Heart right ventricle (tissue), 16 donors: ENCODE results near the gene FAM32A. TPM values are rescaled to one million over a fixed set of nuclear protein-coding genes. Genes with fewer than 3 reads are reported as not detected.

Experiments used
- ATAC-seq, 8 donors: fragments of 200-7000 bp; cut with Tn5 transposase; one replicate each; pipeline ENCODE4 v1.9.1; 2020; ENCODE audit warnings: mild to moderate bottlenecking in 8 of 8, moderate library complexity in 8 of 8, moderate number of reproducible peaks in 1 of 8
- DNase-seq, 2 donors: peaks; one replicate each; pipeline ENCODE4 v3.0.0-alpha.2; 2020
- H3K27ac ChIP-seq, 10 donors: fragments of 200-600 bp; sonication (generic) in 2 of 10; one replicate each; pipeline versions ENCODE4 v1.5.0 to v1.8.0; 2020 to 2022; ENCODE audit warnings: mild to moderate bottlenecking in 3 of 10
- H3K27me3 ChIP-seq, 7 donors: fragments of 200-600 bp; one replicate each; pipeline ENCODE4 v1.8.0; 2021 to 2022; ENCODE audit warnings: mild to moderate bottlenecking in 2 of 7
- H3K36me3 ChIP-seq, 9 donors: fragments of 200-600 bp; sonication (generic) in 1 of 9; one replicate each; pipeline versions ENCODE4 v1.5.0 to v1.8.0; 2020 to 2022; ENCODE audit warnings: mild to moderate bottlenecking in 2 of 9
- H3K4me1 ChIP-seq, 9 donors: fragments of 200-600 bp; sonication (generic) in 1 of 9; one replicate each; pipeline versions ENCODE4 v1.5.0 to v1.8.0; 2020 to 2022; ENCODE audit warnings: mild to moderate bottlenecking in 4 of 9
- H3K4me3 ChIP-seq, 10 donors: fragments of 200-600 bp; sonication (generic) in 2 of 10; one replicate each; pipeline versions ENCODE4 v1.5.0 to v1.8.0; 2020 to 2022; ENCODE audit warnings: mild to moderate bottlenecking in 7 of 10, moderate library complexity in 2 of 10
- H3K9me3 ChIP-seq, 11 donors: fragments of 200-600 bp in 10 of 11; sonication (generic) in 2 of 11; one replicate each; pipeline versions ENCODE4 v1.5.0 to v1.8.0; 2013 to 2022; ENCODE audit warnings: mild to moderate bottlenecking in 2 of 11, control low read depth in 1 of 11, moderate library complexity in 1 of 11
- WGBS, 2 donors: extraction: QIAGEN DNeasy Blood & Tissue Kit; methylation state at CpG; one replicate each; pipeline ENCODE4 v1.1.7; 2013; ENCODE audit warnings: inconsistent platforms in 1 of 2; 5-methylcytosine and 5-hydroxymethylcytosine counted together
- intact Hi-C, 10 donors: fragments of 100-400 bp; cut with DNase I; formaldehyde crosslinking; loops; one replicate each; pipeline versions ENCODE4 v1.11.1 to v1.14.2; 2022
- polyA plus RNA-seq, 2 donors: library from polyadenylated mRNA; stranded (reverse); fragments of 200-250 nt; gene quantifications; one replicate each; pipeline ENCODE4 v1.2.3, GENCODE V29; 2013
- total RNA-seq, 10 donors: library from RNA; stranded (reverse); fragmentation: NEBNext Ultra II Directional in 3 of 10; extraction: Animal tissue kit (Norgen Biotek cat#: 25700) in 3 of 10; gene quantifications; one replicate each; pipeline versions ENCODE4 v1.2.1 to v1.2.4, GENCODE V29; 2021 to 2023
- TF ChIP-seq, protein P1 (sequence below), 9 donors: fragments of 200-600 bp; sonication (generic) in 2 of 9; IDR thresholded peaks; one replicate each; pipeline versions ENCODE4 v1.5.0 to v1.8.0; 2021 to 2022; ENCODE audit warnings: antibody characterized with exemption in 9 of 9, mild to moderate bottlenecking in 5 of 9, moderate library complexity in 1 of 9
- donor health status: Arrhythmogenic right ventricular cardiomyopathy.
- donor health status: ischemic (EF 13 %, LVEDD 7.1; RV severe dilation, severe dysfunction).
- donor health status: healthy with polysubstance abuse.
- donor health status: DM: no; HTN: yes; CAD: no.
- donor health status: DM: no; HTN: no; CAD: no.
- donor health status: ischemic (EF 25% LVEDD 6.9; RV normal size, moderate dysfunction).
- donor health status: ischemic (EF 25% LVEDD 5.7; RV mildly dilated, moderate dysfunction).
- donor health status: healthy.
- donor health status: DM: yes; HTN: yes; CAD: no.
- donor health status: Ischemic cardiomyopathy.
- donor health status: ischemic (EF 35%, LVEDD 5.7; RV mildly dilated, moderate dysfunction).
- donor health status: nonischemic (EF 11% LVEDD 7.7; RV severe dilation, severe dysfunction).
- donor health status: DM: yes; HTN: yes; CAD: no.
- donor health status: PGD.
- donor health status: ischemic (EF 29% LVEDD 5.4; RV normal size, mild dysfunction).
- donor health status: nonischemic (EF 23%, LVEDD 6.1; RV moderate dilation, normal function).

Gene FAM32A
- total and polyA plus RNA-seq, 12 donors: 27.0 to 75.0 (median 34.3) TPM

DNA sequence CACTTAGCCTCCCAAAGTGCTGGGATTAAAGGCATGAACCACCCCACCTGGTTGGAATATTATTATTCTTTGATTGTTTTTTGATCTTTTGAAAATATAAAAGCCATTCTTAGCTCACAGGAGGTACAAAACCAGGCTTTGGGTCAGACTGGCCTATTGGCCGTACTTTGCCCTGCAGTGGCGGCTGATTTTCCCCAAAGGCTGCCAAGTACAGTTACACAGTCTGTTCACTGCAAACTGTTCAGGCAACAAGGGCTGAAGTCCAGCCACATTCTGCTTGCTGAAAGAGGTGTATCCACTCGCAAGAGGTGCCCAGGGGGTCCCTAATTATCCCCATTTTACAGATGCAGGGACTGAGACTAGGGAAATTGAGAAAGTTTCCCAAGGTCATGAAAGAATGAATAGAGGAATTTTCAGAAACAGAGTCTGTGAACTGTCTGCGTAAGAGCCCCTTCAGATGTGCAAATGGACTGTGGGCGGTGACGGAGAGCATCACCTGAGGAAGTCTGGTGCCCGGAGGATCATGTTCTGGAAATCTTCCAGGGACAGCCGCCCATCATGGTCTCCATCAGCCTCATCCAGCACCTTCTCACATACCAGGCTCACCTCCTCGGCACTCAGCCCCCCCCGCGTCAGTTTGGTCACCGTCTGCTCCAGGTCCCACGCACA, 20.9 kb upstream of the FAM32A start:
- no peaks in the 10 kb centered on the region for H3K36me3 ChIP-seq
- no peak overlapping the region for H3K4me3 ChIP-seq
- ATAC-seq (no peak), DNase-seq (no peak)
- peaks cover 0 to 10% (median 0%) of the 10 kb centered on the region in 9 donors for H3K4me1 ChIP-seq
- no peaks in the 10 kb centered on the region for H3K27me3 ChIP-seq
- WGBS, 2 donors: 81 to 82% methylated on average over 13 of the region's 13 CpGs
- TF ChIP-seq, protein P1, sequence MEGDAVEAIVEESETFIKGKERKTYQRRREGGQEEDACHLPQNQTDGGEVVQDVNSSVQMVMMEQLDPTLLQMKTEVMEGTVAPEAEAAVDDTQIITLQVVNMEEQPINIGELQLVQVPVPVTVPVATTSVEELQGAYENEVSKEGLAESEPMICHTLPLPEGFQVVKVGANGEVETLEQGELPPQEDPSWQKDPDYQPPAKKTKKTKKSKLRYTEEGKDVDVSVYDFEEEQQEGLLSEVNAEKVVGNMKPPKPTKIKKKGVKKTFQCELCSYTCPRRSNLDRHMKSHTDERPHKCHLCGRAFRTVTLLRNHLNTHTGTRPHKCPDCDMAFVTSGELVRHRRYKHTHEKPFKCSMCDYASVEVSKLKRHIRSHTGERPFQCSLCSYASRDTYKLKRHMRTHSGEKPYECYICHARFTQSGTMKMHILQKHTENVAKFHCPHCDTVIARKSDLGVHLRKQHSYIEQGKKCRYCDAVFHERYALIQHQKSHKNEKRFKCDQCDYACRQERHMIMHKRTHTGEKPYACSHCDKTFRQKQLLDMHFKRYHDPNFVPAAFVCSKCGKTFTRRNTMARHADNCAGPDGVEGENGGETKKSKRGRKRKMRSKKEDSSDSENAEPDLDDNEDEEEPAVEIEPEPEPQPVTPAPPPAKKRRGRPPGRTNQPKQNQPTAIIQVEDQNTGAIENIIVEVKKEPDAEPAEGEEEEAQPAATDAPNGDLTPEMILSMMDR (IDR thresholded peaks at IDR 0.05): no peak
- H3K27ac ChIP-seq: no peak overlapping the region
- H3K9me3 ChIP-seq: no peaks in the 10 kb centered on the region
- intact Hi-C loops: no loop called here

DNA sequence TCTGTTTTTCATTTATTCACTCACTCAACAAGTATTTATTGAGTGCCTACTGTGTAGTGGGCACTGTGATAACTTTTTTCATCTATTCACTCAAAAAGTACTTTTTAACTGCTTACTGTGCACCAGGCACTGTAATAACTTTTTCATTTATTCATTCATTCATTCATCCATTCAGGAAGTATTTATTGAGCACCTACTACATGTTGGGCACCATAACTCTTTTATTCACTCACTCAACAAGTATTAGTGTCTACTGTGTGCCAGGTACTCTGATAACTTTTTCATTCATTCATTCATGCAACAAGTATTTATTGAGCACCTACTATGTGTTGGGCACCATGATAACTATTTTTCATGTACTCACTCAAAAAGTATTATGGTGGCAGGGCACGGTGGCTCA, 18.8 kb upstream of the FAM32A start:
- Histone ChIP-seq H3K36me3 (no peaks in the 10 kb centered on the region), H3K27ac (no peak overlapping the region), H3K9me3 (no peaks in the 10 kb centered on the region), H3K4me1 (peaks cover 0 to 10% (median 0%) of the 10 kb centered on the region in 9 donors), H3K4me3 (no peak overlapping the region), H3K27me3 (peaks cover 0 to 3% (median 0%) of the 10 kb centered on the region in 7 donors)
- intact Hi-C loops: no loop called here
- ATAC-seq: no peak
- WGBS, 2 donors: 96 to 98% methylated on average over 1 of the region's 1 CpG
- no peak for DNase-seq
- TF ChIP-seq, protein P1 (IDR thresholded peaks at IDR 0.05): no peak

DNA sequence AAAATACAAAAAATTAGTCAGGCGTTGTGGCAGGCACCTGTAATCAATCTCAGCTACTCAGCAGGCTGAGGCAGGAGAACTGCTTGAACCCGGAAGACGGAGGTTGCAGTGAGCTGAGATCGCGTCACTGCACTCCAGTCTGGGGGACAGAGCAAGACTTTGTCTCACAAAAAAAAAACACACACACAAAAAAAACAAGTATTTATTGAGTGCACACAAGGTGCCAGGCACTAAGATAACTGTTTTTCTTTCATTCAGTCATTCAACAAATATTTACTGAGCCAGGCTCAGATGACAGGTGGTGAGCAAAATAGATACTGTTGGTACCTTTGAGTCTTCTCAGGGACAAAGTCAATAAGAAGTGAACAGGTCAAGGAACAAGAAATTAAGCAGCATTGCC, 18.2 kb upstream of the FAM32A start:
- H3K9me3 ChIP-seq: no peaks in the 10 kb centered on the region
- H3K36me3 ChIP-seq: no peaks in the 10 kb centered on the region
- DNase-seq: no peak
- H3K4me1 ChIP-seq: peaks cover 0 to 10% (median 0%) of the 10 kb centered on the region in 9 donors
- peaks cover 0 to 3% (median 0%) of the 10 kb centered on the region in 7 donors for H3K27me3 ChIP-seq
- TF ChIP-seq, protein P1 (IDR thresholded peaks at IDR 0.05): no peak
- intact Hi-C loops: no loop called here
- no peak overlapping the region for H3K4me3 ChIP-seq
- WGBS, 2 donors: 90 to 91% methylated on average over 5 of the region's 5 CpGs
- ATAC-seq: no peak
- no peak overlapping the region for H3K27ac ChIP-seq

DNA sequence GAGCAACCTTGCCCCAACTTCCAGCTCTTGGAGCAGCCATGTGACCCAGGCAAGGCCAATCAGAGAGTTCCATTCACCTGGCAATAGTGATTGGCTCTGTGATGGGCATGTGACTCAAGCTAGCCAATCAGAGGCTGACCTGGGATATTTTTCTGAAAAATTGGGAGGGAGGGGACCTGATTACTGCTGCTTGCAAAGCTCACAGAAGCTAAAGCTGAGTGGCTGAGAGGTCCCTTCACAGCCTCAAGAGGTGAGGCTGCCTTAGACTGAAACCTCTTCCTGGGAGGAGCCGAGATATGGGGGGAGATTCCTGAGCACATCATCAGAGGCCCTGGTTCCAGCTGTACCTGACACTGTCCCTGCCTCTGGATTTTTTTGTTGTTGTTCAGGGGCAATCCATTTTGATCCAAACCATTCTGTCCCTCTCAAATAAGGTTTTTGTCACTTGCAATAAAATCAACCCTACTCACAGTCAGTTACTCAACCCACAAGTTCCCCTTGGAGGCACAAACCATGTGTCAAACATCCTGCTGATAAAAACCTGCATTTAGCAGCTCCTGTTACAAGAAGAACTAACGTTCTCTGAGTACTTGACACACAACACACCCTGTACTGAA, 16.6 kb upstream of the FAM32A start:
- no peak for DNase-seq
- Histone ChIP-seq H3K4me3 (no peak overlapping the region), H3K9me3 (no peaks in the 10 kb centered on the region), H3K36me3 (no peaks in the 10 kb centered on the region), H3K27ac (no peak overlapping the region), H3K4me1 (peaks cover 0 to 10% (median 0%) of the 10 kb centered on the region in 9 donors), H3K27me3 (peaks cover 0 to 8% (median 0%) of the 10 kb centered on the region in 7 donors)
- ATAC-seq: no peak
- TF ChIP-seq, protein P1 (IDR thresholded peaks at IDR 0.05): no peak
- intact Hi-C loops: no loop called here
- WGBS, 2 donors: 50 to 54% methylated on average over 2 of the region's 2 CpGs
